Stimulated activated CD8-positive, alpha-beta memory T cell treated with anti-CD3 and anti-CD28 coated beads, Interleukin-7, amount 100 ng/mL, for 1 hour (primary cell): Measurements from ENCODE around the gene ADK.
"Not testable (repeated sequence)": the region's sequence is repeated elsewhere in the genome, so short reads cannot be mapped to it uniquely, and the experiment has no call there.

ENCODE experiments used
- DNase-seq, 2 donors: peaks; one replicate each; pipeline ENCODE4 v3.0.0-alpha.2; 2020; ENCODE audit warnings: low read depth in 2 of 2

ADK gene

GRCh38 chr10:74179111-74179710 is 28.2 kb downstream of the ADK start:
- DNase-seq = no peak

- no peak for DNase-seq
These were observed 35.7 kb downstream of the ADK start for GRCh38 chr10:74186678-74187077.

- DNase-seq = no peak
These were observed 36.2 kb downstream of the ADK start for GRCh38 chr10:74187237-74187636.

DNA sequence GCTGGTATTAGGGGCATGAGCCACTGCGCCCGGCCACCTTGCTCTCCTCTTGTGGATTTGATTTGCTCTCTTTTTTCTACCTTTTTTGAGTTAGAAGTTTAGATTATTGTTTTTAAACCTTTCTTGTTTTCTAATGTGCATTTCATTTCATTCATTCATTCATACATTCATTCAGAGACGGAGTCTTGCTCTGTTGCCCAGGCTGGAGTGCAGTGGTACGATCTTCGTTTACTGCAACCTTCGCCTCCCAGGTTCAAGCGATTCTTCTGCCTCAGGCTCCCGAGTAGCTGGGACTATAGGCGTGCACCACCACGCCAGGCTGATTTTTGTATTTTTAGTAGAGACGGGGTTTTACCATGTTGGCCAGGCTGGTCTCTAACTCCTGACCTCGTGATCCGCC is 37.6 kb downstream of the ADK start:
- DNase-seq = not testable (repeated sequence)

- DNase-seq = no peak
These were observed 39.0 kb downstream of the ADK start for GRCh38 chr10:74189999-74190421.

- DNase-seq = no peak
These were observed 39.5 kb downstream of the ADK start for GRCh38 chr10:74190494-74190893.

DNA sequence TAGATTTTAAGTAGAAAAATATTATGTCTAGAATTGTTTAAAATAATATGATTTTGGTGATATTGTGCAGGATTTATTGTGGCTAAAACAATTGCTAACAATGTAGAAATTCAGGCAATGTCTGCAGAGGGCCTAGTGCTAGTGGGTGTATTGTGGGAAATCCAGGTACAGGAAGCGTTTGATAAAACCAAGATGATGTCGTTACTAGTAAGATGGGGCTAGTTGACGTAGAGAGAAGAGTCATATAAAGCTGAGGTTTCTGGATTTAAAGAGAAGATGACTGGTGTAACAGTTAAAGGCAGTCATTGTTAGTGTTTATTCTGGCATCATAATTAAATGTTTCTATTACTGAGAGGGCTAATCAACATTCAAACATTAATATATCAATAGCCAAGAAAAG is 43.5 kb downstream of the ADK start:
- no peak for DNase-seq

DNA sequence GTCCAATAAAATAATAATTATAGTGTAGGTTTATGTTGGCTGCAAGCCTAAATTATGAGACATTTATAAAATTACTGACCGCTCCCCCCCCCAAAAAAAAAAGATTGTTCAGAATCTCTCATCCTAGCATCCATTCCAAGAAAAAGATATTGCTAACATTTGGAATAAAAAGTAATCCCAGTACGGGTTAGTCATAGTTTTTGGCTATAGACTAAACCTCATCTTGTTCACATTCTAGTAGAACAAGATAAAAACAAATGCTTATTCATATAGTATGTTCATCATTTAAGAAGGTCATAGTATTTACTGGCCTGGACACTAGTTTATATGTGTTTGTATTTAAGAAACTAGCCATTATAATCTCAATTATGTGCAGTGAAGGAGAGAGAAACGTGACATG is 44.0 kb downstream of the ADK start:
- DNase-seq = no peak

DNA sequence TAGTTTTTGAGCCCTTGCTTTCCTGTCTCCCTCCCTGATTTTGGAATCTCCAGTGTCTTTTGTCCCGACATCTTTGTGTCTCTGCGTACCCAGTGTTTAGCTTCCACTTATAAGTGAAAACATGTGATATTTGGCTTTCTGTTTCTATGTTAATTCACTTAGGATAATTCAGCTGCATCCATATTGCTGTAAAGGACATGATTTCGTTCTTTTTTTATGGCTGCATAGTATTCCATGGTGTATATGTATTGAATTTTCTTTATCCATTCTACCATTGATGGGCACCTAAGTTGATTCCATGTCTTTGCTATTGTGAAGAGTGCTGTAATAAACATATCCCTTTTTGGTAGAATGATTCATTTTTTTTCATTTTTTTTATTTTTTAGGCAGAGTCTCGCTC is 48.3 kb downstream of the ADK start:
- no peak for DNase-seq

DNA sequence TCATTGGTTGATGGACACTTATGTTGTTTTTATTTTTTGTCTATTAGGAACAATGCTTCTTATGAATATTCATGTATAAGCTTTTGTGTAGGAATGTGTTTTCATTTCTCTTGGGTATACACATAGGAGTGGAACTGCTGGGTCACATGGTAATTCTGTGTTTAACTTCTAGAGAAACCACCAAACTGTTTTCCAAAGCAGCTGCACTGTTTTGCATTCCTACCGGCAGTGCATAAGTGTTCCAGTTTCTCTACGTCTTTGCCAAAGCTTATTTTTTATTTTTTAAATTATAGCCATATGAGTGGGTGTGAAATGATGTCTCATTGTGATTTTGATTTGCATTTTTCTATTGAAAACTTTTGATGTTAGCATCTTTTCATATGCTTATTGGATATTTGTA is 51.3 kb downstream of the ADK start:
- no peak for DNase-seq

GRCh38 chr10:74206746-74207145 is 55.7 kb downstream of the ADK start:
- no peak for DNase-seq

- no peak for DNase-seq
These were observed 56.9 kb downstream of the ADK start for GRCh38 chr10:74207691-74208480.

- DNase-seq = no peak
These were observed 58.0 kb downstream of the ADK start for GRCh38 chr10:74208997-74209396.

- DNase-seq = no peak
These were observed 62.0 kb downstream of the ADK start for GRCh38 chr10:74213019-74213418.

DNA sequence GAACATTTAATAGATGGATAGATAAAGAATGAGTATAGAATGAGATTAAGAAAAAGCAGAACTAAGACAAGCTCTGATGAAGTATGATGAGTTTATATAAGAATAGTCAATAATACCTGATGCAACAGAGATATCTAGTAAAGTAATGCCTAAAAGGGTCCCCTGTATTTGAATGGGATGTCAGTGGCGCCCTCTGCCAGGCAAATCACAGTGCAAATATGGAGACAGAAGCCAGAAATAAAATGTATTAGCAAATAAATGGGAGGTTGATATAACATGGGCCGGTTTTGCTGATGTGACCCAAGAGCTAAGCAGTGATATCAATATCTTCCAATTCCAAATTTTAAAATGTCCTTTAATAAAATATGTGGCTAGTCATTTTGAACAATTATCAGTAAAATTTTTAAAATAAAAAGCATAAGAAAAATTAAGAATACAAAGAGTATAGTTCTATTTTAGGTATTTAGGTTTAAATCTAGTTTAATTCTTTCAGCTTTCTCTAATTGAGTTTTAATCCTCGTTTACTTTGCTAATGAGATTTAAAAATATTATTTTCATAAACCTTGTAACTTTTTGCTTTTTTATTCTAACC is 62.6 kb downstream of the ADK start:
- peak in 1 of 2 donors; percentile 35 for DNase-seq

- DNase-seq = not testable (repeated sequence)
These were observed 66.1 kb downstream of the ADK start for GRCh38 chr10:74217110-74217509.

GRCh38 chr10:74222467-74222866 is 71.4 kb downstream of the ADK start:
- DNase-seq = not testable (repeated sequence)

- no peak for DNase-seq
These were observed 72.9 kb downstream of the ADK start for GRCh38 chr10:74223755-74224529.

- no peak for DNase-seq
These were observed 76.8 kb downstream of the ADK start for GRCh38 chr10:74227697-74228424.

- no peak for DNase-seq
These were observed 80.4 kb downstream of the ADK start for GRCh38 chr10:74231375-74231774.

DNA sequence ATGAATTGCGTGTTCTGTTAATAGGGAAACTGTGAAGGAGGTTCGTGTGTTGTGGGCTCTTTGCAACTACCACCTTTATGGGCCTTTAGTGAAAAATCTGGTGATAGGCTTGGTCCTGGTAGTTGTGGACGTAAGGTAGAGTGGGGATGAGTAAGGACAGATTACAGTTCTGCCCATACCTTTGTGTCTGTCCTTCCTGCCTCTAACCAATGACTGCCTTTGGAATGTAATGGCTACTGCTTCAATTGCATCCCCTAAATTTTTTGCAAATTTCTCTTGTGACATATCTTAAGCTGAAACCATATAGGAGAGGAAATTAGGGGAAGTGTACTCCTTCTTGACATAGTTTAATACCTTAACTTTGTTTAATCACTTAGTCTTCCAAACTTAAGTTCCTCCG is 82.3 kb downstream of the ADK start:
- no peak for DNase-seq

- DNase-seq = no peak
These were observed 83.5 kb downstream of the ADK start for GRCh38 chr10:74234569-74234968.
